ENCODE data around the gene RTKN2.

The RTKN2 gene

GRCh38 chr10:62231805-62232204 lies 36.8 kb downstream of the RTKN2 start:
- TF ChIP-seq CTCF (IDR thresholded peaks at IDR 0.05): no peak

- no peak for TF ChIP-seq CTCF (IDR thresholded peaks at IDR 0.05)
Measured at GRCh38 chr10:62231371-62231770, 37.3 kb downstream of the RTKN2 start.

- TF ChIP-seq CTCF (IDR thresholded peaks at IDR 0.05): no peak
Measured at GRCh38 chr10:62230344-62231121, 38.1 kb downstream of the RTKN2 start.

GRCh38 chr10:62225362-62225761 lies 43.3 kb downstream of the RTKN2 start:
- no peak for TF ChIP-seq CTCF (IDR thresholded peaks at IDR 0.05)

- no peak for TF ChIP-seq CTCF (IDR thresholded peaks at IDR 0.05)
Measured at GRCh38 chr10:62224606-62225005, 44.0 kb downstream of the RTKN2 start.

- no peak for TF ChIP-seq CTCF (IDR thresholded peaks at IDR 0.05)
Measured at GRCh38 chr10:62217683-62218082, 51.0 kb downstream of the RTKN2 start.

- TF ChIP-seq CTCF (IDR thresholded peaks at IDR 0.05): no peak
Measured at GRCh38 chr10:62214364-62214874, 54.2 kb downstream of the RTKN2 start.
